ENCODE measurements around the gene MVB12A. TPM values are rescaled to one million over a fixed set of nuclear protein-coding genes. Genes with fewer than 3 reads are reported as not detected.
A peak's percentile ranks its signal among the peaks of the same experiment; 100 is the strongest.

MVB12A gene
- total RNA-seq, 4 donors from 2014 or later: 51.5 to 146 (median 68.3) TPM

DNA sequence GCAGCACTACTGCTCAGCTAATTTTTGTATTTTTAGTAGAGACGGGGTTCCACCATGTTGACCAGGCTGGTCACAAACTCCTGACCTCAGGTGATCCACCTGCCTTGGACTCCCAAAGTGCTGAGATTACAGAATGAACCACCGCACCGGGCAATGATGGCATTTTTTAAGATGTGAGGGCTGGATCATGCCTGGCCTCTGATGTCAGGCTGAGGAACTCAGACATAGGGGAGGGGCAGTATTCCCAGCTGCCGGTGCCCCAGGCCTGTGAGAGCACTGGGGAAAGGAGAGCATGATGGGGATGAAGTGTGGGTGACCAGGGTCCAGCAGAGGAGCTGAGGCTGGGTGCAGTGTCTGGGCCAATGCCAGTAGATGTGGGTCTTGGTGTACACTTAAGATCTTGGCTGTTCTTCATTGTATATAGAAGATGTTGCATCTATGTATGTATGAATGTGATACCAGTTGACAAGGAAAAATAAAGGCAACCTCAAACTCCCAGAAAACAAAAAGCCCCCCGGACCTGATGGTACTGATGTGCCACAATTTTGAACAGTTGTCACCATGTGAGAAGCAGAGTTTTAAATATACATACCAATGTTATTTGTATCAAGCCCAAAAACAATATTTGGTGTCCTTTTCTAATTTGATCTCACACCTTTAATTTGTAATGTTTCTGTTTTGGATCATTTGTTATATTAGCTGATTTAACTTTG is 39.3 kb upstream of the MVB12A start:
- H3K4me1 ChIP-seq: peaks cover 0 to 5% of the 10 kb centered on the region in 2 donors
- intact Hi-C loops (cut with DNase I): no loop called here
- WGBS, 2 donors: 92 to 96% methylated on average over 5 of the region's 5 CpGs

GRCh38 chr19:17385878-17386611 is 33.8 kb upstream of the MVB12A start:
- intact Hi-C loops (cut with DNase I): loop anchor here (5.0 kb wide), 2 partner anchors 39 to 94 kb away; no protein-coding TSS in a partner anchor
- DNase-seq: peak; percentile 43 to 49
- no peak overlapping the region for H3K4me3 ChIP-seq (replicated peaks in 1 of 3)
- TF ChIP-seq, protein P1, sequence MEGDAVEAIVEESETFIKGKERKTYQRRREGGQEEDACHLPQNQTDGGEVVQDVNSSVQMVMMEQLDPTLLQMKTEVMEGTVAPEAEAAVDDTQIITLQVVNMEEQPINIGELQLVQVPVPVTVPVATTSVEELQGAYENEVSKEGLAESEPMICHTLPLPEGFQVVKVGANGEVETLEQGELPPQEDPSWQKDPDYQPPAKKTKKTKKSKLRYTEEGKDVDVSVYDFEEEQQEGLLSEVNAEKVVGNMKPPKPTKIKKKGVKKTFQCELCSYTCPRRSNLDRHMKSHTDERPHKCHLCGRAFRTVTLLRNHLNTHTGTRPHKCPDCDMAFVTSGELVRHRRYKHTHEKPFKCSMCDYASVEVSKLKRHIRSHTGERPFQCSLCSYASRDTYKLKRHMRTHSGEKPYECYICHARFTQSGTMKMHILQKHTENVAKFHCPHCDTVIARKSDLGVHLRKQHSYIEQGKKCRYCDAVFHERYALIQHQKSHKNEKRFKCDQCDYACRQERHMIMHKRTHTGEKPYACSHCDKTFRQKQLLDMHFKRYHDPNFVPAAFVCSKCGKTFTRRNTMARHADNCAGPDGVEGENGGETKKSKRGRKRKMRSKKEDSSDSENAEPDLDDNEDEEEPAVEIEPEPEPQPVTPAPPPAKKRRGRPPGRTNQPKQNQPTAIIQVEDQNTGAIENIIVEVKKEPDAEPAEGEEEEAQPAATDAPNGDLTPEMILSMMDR (IDR thresholded peaks at IDR 0.05): peak; percentile 68 to 91 (median 78)
- no peak for TF ChIP-seq POLR2A (IDR thresholded peaks at IDR 0.05)
- no peak overlapping the region for H3K27ac ChIP-seq
- H3K9me3 ChIP-seq: no peaks in the 10 kb centered on the region
- 36% methylated on average over 14 to 19 of the region's 20 CpGs for WGBS, 2 donors
- H3K36me3 ChIP-seq: no peaks in the 10 kb centered on the region
- H3K4me1 ChIP-seq: peaks cover 0 to 9% of the 10 kb centered on the region in 2 donors
- no peaks in the 10 kb centered on the region for H3K27me3 ChIP-seq

More for the DNA sequence above, 39.3 kb upstream of the MVB12A start:
- TF ChIP-seq POLR2A (IDR thresholded peaks at IDR 0.05): no peak
- TF ChIP-seq, protein P1 (IDR thresholded peaks at IDR 0.05): no peak
- no peak for DNase-seq
- Histone ChIP-seq H3K27ac (no peak overlapping the region), H3K4me3 (replicated peaks in 1 of 3) (no peak overlapping the region), H3K9me3 (no peaks in the 10 kb centered on the region), H3K36me3 (no peaks in the 10 kb centered on the region), H3K27me3 (no peaks in the 10 kb centered on the region)

DNA sequence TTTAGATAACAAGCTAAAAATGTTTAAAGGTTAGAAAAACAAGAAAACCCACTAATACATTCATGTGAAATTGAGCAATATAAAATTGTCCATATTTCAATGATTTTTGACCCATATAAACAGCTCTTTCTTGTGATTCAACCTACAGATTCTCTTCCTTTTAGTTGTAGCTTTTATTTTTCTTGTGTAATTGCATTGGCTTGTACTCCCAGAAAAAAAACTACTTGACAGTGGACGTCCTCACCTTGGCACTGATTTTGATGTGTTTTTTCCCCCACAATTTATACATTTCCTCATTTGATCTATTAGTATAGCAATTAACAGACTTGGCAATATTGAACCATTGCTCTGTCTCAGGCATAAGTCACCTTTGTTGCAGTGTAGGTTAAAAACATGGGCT is 30.6 kb upstream of the MVB12A start:
- Histone ChIP-seq H3K36me3 (no peaks in the 10 kb centered on the region), H3K9me3 (no peaks in the 10 kb centered on the region), H3K4me1 (peaks cover 0 to 12% of the 10 kb centered on the region in 2 donors), H3K27me3 (peaks cover 3% of the 10 kb centered on the region), H3K27ac (no peak overlapping the region), H3K4me3 (replicated peaks in 1 of 3) (no peak overlapping the region)
- 40 to 57% methylated on average over 1 of the region's 1 CpG for WGBS, 2 donors
- TF ChIP-seq POLR2A (IDR thresholded peaks at IDR 0.05): no peak
- TF ChIP-seq, protein P1 (IDR thresholded peaks at IDR 0.05): no peak
- no peak for DNase-seq
- intact Hi-C loops (cut with DNase I): loop anchor here (5.0 kb wide), 2 partner anchors 42 to 97 kb away; no protein-coding TSS in a partner anchor

DNA sequence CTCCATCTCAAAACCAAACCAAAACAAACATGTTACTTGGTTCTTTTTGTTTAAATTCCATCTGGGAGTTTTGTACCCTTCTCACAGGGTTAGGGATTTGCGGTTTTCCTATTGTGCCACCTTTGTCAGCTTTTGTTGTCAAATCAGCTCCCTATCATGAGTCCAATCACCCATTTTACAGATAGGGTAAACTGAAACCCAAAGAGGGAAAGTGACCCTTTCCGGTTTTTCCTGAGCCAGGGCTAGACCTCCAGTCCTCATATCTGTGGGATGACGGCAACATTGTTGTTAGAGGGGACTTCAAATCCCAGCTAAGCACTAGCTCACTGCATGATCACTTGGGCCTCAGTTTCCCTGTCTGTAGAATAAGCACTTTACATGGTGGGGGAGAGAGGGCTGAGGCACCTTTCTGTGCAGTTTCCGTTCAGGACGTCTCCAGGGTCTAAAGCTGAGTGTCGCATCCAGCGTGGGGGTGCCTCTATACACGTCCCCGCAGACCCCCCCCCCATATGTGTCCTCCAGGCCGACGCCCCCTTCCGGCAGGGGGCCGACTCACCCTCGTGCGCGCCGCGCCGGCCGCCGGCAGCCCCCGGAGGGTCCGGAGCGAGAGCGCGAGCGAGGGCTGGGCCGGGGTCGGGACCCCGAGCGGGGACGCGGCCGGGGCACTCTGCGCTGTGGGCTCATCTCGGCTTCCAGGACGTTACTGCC is 29.7 kb upstream of the MVB12A start:
- intact Hi-C loops (cut with DNase I): loop anchor here (5.0 to 10.0 kb wide), 3 partner anchors 43 to 98 kb away; partner anchors contain the start of gene NXNL1
- Histone ChIP-seq H3K4me1 (peaks cover 0 to 12% of the 10 kb centered on the region in 2 donors), H3K27ac (no peak overlapping the region), H3K9me3 (no peaks in the 10 kb centered on the region), H3K4me3 (replicated peaks in 1 of 3) (peak overlapping the region in 1 of 3 donors; percentile 32), H3K36me3 (no peaks in the 10 kb centered on the region), H3K27me3 (peaks cover 3% of the 10 kb centered on the region)
- 44 to 67% methylated on average over 3 to 5 of the region's 37 CpGs for WGBS, 2 donors
- DNase-seq: no peak
- TF ChIP-seq, protein P1 (IDR thresholded peaks at IDR 0.05): no peak
- TF ChIP-seq POLR2A (IDR thresholded peaks at IDR 0.05): no peak
